Mammary epithelial cell (primary cell): Measurements from ENCODE around the gene RBM22.

Experiments used
- EZH2 ChIP-seq: IDR thresholded peaks from 2 replicates; pipeline ENCODE4 v1.6.1; 2012; ENCODE audit warnings: low read length, inconsistent platforms, borderline replicate concordance
- TF ChIP-seq, protein P1 (sequence below), 2 donors: IDR thresholded peaks in 1 of 2; conservative IDR thresholded peaks in 1 of 2; 2 replicates each; pipeline ENCODE4 v1.5.1; 2011 to 2012; ENCODE audit warnings: inconsistent platforms in 2 of 2, low read length in 2 of 2, mild to moderate bottlenecking in 2 of 2, control low read depth in 1 of 2, low read depth in 1 of 2; ENCODE audit not compliant: insufficient read depth in 1 of 2; ENCODE audit errors: extremely low read depth in 1 of 2

- TF ChIP-seq, protein P1, sequence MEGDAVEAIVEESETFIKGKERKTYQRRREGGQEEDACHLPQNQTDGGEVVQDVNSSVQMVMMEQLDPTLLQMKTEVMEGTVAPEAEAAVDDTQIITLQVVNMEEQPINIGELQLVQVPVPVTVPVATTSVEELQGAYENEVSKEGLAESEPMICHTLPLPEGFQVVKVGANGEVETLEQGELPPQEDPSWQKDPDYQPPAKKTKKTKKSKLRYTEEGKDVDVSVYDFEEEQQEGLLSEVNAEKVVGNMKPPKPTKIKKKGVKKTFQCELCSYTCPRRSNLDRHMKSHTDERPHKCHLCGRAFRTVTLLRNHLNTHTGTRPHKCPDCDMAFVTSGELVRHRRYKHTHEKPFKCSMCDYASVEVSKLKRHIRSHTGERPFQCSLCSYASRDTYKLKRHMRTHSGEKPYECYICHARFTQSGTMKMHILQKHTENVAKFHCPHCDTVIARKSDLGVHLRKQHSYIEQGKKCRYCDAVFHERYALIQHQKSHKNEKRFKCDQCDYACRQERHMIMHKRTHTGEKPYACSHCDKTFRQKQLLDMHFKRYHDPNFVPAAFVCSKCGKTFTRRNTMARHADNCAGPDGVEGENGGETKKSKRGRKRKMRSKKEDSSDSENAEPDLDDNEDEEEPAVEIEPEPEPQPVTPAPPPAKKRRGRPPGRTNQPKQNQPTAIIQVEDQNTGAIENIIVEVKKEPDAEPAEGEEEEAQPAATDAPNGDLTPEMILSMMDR (conservative IDR thresholded peaks at IDR 0.05 in 1 of 2, IDR thresholded peaks at IDR 0.05 in 1 of 2; ENCODE audit: extremely low read depth in 1 of 2, insufficient read depth in 1 of 2, low read depth in 1 of 2, low read length in 2 of 2): no peak
- no peak for TF ChIP-seq EZH2
Observed at GRCh38 chr5:150672884-150673275, 28.0 kb downstream of the RBM22 start.
